Stimulated activated CD4-positive, alpha-beta T cell treated with anti-CD3 and anti-CD28 coated beads, TNF-alpha, amount 100 ng/mL, for 4 hours (primary cell): ENCODE data around the gene PTPRD.

Experiments used
- DNase-seq, 3 experiments: peaks; one replicate each; pipeline ENCODE4 v3.0.0-alpha.2; 2020; ENCODE audit warnings: low read depth in 3 of 3

PTPRD gene

GRCh38 chr9:8831568-8831967 is 1781.2 kb downstream of the PTPRD start:
- DNase-seq, result no peak

GRCh38 chr9:8826281-8826680 is 1786.5 kb downstream of the PTPRD start:
- DNase-seq, result no peak

GRCh38 chr9:8825585-8826147 is 1787.1 kb downstream of the PTPRD start:
- DNase-seq, result no peak

- DNase-seq, result no peak
Observed at GRCh38 chr9:8823131-8823895, 1789.5 kb downstream of the PTPRD start.

- DNase-seq, result no peak
Observed at GRCh38 chr9:8822667-8823025, 1790.2 kb downstream of the PTPRD start.

GRCh38 chr9:8821910-8822666 is 1790.7 kb downstream of the PTPRD start:
- DNase-seq, result no peak

- DNase-seq, result no peak
Observed at GRCh38 chr9:8817335-8817734, 1795.5 kb downstream of the PTPRD start.

- DNase-seq, result no peak
Observed at GRCh38 chr9:8816361-8816760, 1796.4 kb downstream of the PTPRD start.

GRCh38 chr9:8815931-8816330 is 1796.9 kb downstream of the PTPRD start:
- DNase-seq, result no peak

GRCh38 chr9:8815219-8815618 is 1797.6 kb downstream of the PTPRD start:
- no peak for DNase-seq

- DNase-seq, result no peak
Observed at GRCh38 chr9:8812888-8813287, 1799.9 kb downstream of the PTPRD start.

GRCh38 chr9:8809741-8810140 is 1803.1 kb downstream of the PTPRD start:
- DNase-seq, result no peak

- DNase-seq, result no peak
Observed at GRCh38 chr9:8806150-8806549, 1806.7 kb downstream of the PTPRD start.

GRCh38 chr9:8804613-8805012 is 1808.2 kb downstream of the PTPRD start:
- DNase-seq, result no peak

- no peak for DNase-seq
Observed at GRCh38 chr9:8802242-8802641, 1810.6 kb downstream of the PTPRD start.

- DNase-seq, result no peak
Observed at GRCh38 chr9:8800196-8800595, 1812.6 kb downstream of the PTPRD start.

- no peak for DNase-seq
Observed at GRCh38 chr9:8799615-8800014, 1813.2 kb downstream of the PTPRD start.

GRCh38 chr9:8799206-8799605 is 1813.6 kb downstream of the PTPRD start:
- DNase-seq, result no peak

- no peak for DNase-seq
Observed at GRCh38 chr9:8784838-8785237, 1828.0 kb downstream of the PTPRD start.

- DNase-seq, result no peak
Observed at GRCh38 chr9:8783941-8784340, 1828.9 kb downstream of the PTPRD start.

- DNase-seq, result no peak
Observed at GRCh38 chr9:8782237-8782636, 1830.6 kb downstream of the PTPRD start.

GRCh38 chr9:8781458-8781857 is 1831.3 kb downstream of the PTPRD start:
- no peak for DNase-seq

- DNase-seq, result no peak
Observed at GRCh38 chr9:8780386-8780785, 1832.4 kb downstream of the PTPRD start.
